ENCODE data around the gene HOXD3.

GRCh38 chr2:176122683-176123410 lies 34.3 kb upstream of the HOXD3 start, which contains the start of gene HOXD9:
- TF ChIP-seq CTCF (IDR thresholded peaks at IDR 0.05) = no peak
- TF ChIP-seq NR3C1 (CRISPR knock-in tag; conservative IDR thresholded peaks at IDR 0.05; ENCODE audit: low read depth) = no peak
- no peak for TF ChIP-seq ELF4 (CRISPR knock-in tag; IDR thresholded peaks at IDR 0.05; ENCODE audit: low read depth)
- TF ChIP-seq, protein P1, sequence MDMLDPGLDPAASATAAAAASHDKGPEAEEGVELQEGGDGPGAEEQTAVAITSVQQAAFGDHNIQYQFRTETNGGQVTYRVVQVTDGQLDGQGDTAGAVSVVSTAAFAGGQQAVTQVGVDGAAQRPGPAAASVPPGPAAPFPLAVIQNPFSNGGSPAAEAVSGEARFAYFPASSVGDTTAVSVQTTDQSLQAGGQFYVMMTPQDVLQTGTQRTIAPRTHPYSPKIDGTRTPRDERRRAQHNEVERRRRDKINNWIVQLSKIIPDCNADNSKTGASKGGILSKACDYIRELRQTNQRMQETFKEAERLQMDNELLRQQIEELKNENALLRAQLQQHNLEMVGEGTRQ (CRISPR knock-in tag; IDR thresholded peaks at IDR 0.05) = no peak; the same call in 1 of the 2 replicates
- TF ChIP-seq, protein P2, sequence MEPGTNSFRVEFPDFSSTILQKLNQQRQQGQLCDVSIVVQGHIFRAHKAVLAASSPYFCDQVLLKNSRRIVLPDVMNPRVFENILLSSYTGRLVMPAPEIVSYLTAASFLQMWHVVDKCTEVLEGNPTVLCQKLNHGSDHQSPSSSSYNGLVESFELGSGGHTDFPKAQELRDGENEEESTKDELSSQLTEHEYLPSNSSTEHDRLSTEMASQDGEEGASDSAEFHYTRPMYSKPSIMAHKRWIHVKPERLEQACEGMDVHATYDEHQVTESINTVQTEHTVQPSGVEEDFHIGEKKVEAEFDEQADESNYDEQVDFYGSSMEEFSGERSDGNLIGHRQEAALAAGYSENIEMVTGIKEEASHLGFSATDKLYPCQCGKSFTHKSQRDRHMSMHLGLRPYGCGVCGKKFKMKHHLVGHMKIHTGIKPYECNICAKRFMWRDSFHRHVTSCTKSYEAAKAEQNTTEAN (CRISPR knock-in tag; IDR thresholded peaks at IDR 0.05) = no peak
- TF ChIP-seq NR2C2 (CRISPR knock-in tag; IDR thresholded peaks at IDR 0.05) = no peak
- TF ChIP-seq, protein P3, sequence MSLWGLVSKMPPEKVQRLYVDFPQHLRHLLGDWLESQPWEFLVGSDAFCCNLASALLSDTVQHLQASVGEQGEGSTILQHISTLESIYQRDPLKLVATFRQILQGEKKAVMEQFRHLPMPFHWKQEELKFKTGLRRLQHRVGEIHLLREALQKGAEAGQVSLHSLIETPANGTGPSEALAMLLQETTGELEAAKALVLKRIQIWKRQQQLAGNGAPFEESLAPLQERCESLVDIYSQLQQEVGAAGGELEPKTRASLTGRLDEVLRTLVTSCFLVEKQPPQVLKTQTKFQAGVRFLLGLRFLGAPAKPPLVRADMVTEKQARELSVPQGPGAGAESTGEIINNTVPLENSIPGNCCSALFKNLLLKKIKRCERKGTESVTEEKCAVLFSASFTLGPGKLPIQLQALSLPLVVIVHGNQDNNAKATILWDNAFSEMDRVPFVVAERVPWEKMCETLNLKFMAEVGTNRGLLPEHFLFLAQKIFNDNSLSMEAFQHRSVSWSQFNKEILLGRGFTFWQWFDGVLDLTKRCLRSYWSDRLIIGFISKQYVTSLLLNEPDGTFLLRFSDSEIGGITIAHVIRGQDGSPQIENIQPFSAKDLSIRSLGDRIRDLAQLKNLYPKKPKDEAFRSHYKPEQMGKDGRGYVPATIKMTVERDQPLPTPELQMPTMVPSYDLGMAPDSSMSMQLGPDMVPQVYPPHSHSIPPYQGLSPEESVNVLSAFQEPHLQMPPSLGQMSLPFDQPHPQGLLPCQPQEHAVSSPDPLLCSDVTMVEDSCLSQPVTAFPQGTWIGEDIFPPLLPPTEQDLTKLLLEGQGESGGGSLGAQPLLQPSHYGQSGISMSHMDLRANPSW (CRISPR knock-in tag; conservative IDR thresholded peaks at IDR 0.05; ENCODE audit: low read depth) = no peak
- TF ChIP-seq NFATC4 (CRISPR knock-in tag; IDR thresholded peaks at IDR 0.05) = no peak
- TF ChIP-seq ATF1 (CRISPR knock-in tag; IDR thresholded peaks at IDR 0.05) = no peak
- TF ChIP-seq NR1H2 (CRISPR knock-in tag; IDR thresholded peaks at IDR 0.05) = no peak
- TF ChIP-seq PREB (CRISPR knock-in tag; IDR thresholded peaks at IDR 0.05; ENCODE audit: borderline replicate concordance) = no peak
- TF ChIP-seq, protein P4, sequence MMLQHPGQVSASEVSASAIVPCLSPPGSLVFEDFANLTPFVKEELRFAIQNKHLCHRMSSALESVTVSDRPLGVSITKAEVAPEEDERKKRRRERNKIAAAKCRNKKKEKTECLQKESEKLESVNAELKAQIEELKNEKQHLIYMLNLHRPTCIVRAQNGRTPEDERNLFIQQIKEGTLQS (CRISPR knock-in tag; conservative IDR thresholded peaks at IDR 0.05) = no peak
- no peak for TF ChIP-seq ATF6 (CRISPR knock-in tag; IDR thresholded peaks at IDR 0.05)
- TF ChIP-seq, protein P5, sequence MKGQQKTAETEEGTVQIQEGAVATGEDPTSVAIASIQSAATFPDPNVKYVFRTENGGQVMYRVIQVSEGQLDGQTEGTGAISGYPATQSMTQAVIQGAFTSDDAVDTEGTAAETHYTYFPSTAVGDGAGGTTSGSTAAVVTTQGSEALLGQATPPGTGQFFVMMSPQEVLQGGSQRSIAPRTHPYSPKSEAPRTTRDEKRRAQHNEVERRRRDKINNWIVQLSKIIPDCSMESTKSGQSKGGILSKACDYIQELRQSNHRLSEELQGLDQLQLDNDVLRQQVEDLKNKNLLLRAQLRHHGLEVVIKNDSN (CRISPR knock-in tag; IDR thresholded peaks at IDR 0.05) = no peak

All from WTC11 (cell line).